SW 1271 (cell line): Measurements from ENCODE around the gene MTA2.
"Not testable (repeated sequence)": the region's sequence is repeated elsewhere in the genome, so short reads cannot be mapped to it uniquely, and the experiment has no call there.

Source experiments
- DNase-seq, 2 experiments: peaks; one replicate each; lab custom pipeline; 2025; lab: John Stamatoyannopoulos, UW

The MTA2 gene

GRCh38 chr11:62566247-62566646 is 35.4 kb downstream of the MTA2 start:
- no peak for DNase-seq

- no peak for DNase-seq
Observed at GRCh38 chr11:62565100-62565802, 36.4 kb downstream of the MTA2 start.

- DNase-seq: not testable (repeated sequence)
Observed at GRCh38 chr11:62561677-62562230, 39.9 kb downstream of the MTA2 start.

- DNase-seq: peak; percentile 90 to 94
Observed at GRCh38 chr11:62560566-62561103, 41.0 kb downstream of the MTA2 start.

GRCh38 chr11:62559626-62560025 is 42.0 kb downstream of the MTA2 start:
- not testable (repeated sequence) for DNase-seq

GRCh38 chr11:62559204-62559603 is 42.5 kb downstream of the MTA2 start:
- no peak for DNase-seq

- no peak for DNase-seq
Observed at GRCh38 chr11:62558669-62559068, 43.0 kb downstream of the MTA2 start.

- peak in 1 of 2 experiments; percentile 40 for DNase-seq
Observed at GRCh38 chr11:62556875-62557631, 44.6 kb downstream of the MTA2 start.

GRCh38 chr11:62556108-62556874 is 45.4 kb downstream of the MTA2 start:
- DNase-seq: peak; percentile 95 to 97

GRCh38 chr11:62555464-62556107 is 46.1 kb downstream of the MTA2 start:
- peak in 1 of 2 experiments; percentile 57 for DNase-seq

- DNase-seq: no peak
Observed at GRCh38 chr11:62554387-62555167, 47.1 kb downstream of the MTA2 start.

- DNase-seq: peak; percentile 77 to 90
Observed at GRCh38 chr11:62553839-62554361, 47.8 kb downstream of the MTA2 start.

GRCh38 chr11:62553080-62553838 is 48.4 kb downstream of the MTA2 start:
- DNase-seq: peak; percentile 93 to 98

- no peak for DNase-seq
Observed at GRCh38 chr11:62552485-62553079, 49.1 kb downstream of the MTA2 start.

GRCh38 chr11:62550478-62550877 is 51.2 kb downstream of the MTA2 start:
- not testable (repeated sequence) for DNase-seq

- no peak for DNase-seq
Observed at GRCh38 chr11:62548545-62549335, 52.9 kb downstream of the MTA2 start.

- DNase-seq: no peak
Observed at GRCh38 chr11:62547691-62548281, 53.9 kb downstream of the MTA2 start.
